Astrocyte (in vitro differentiated cells and primary cell): ENCODE data around the gene TLL1. TPM values are rescaled to one million over a fixed set of nuclear protein-coding genes. Genes with fewer than 3 reads are reported as not detected.

Experiments used
- DNase-seq: peaks from one replicate; pipeline ENCODE4 v3.0.0-alpha.2; 2010; ENCODE audit warnings: low read depth
- FAIRE-seq: peaks from 2 replicates; lab custom pipeline; 2011; peaks lifted over from hg19 to GRCh38; lab: Jason Lieb, UNC
- H2AFZ ChIP-seq: 2 replicates; pipeline ENCODE4 v1.6.0; 2012; ENCODE audit warnings: low read depth, low read length, inconsistent platforms
- H3K27ac ChIP-seq: 2 replicates; pipeline ENCODE4 v1.5.1; 2011; ENCODE audit warnings: low read depth, low read length, inconsistent platforms
- H3K27me3 ChIP-seq: 2 replicates; pipeline ENCODE4 v1.6.0; 2011; ENCODE audit warnings: low read length, inconsistent platforms; ENCODE audit not compliant: insufficient read depth
- H3K36me3 ChIP-seq: 2 replicates; pipeline ENCODE4 v1.5.1; 2011; ENCODE audit warnings: low read length, inconsistent platforms; ENCODE audit not compliant: insufficient read depth
- H3K4me1 ChIP-seq: 2 replicates; pipeline ENCODE4 v1.5.1; 2011; ENCODE audit warnings: low read length, inconsistent platforms; ENCODE audit not compliant: insufficient read depth
- H3K4me2 ChIP-seq: 2 replicates; pipeline ENCODE4 v1.6.0; 2012; ENCODE audit warnings: low read length, inconsistent platforms
- H3K4me3 ChIP-seq: 2 replicates; pipeline ENCODE4 v1.5.1; 2011; ENCODE audit warnings: low read depth, mild to moderate bottlenecking, low read length, inconsistent platforms; ENCODE audit not compliant: insufficient read depth
- H3K79me2 ChIP-seq: 2 replicates; pipeline ENCODE4 v1.6.0; 2012; ENCODE audit warnings: mild to moderate bottlenecking, low read length, inconsistent platforms; ENCODE audit not compliant: insufficient read depth
- H3K9ac ChIP-seq: 2 replicates; pipeline ENCODE4 v1.6.0; 2012; ENCODE audit warnings: mild to moderate bottlenecking, low read length, inconsistent platforms
- H3K9me3 ChIP-seq: 2 replicates; pipeline ENCODE4 v1.5.1; 2012; ENCODE audit warnings: low read depth, mild to moderate bottlenecking, low read length, inconsistent platforms; ENCODE audit not compliant: insufficient read depth
- H4K20me1 ChIP-seq: 2 replicates; pipeline ENCODE4 v1.6.0; 2012; ENCODE audit warnings: low read length, inconsistent platforms; ENCODE audit not compliant: insufficient read depth
- H3K27ac Mint-ChIP-seq: one replicate; pipeline ENCODE4 v1.8.0; 2021; ENCODE audit warnings: mild to moderate bottlenecking, mixed read lengths; ENCODE audit not compliant: unreplicated experiment
- H3K27me3 Mint-ChIP-seq: one replicate; pipeline ENCODE4 v1.8.0; 2021; ENCODE audit warnings: low read depth, mixed read lengths; ENCODE audit not compliant: unreplicated experiment
- H3K36me3 Mint-ChIP-seq: one replicate; pipeline ENCODE4 v1.8.0; 2021; ENCODE audit warnings: low read depth, mixed read lengths; ENCODE audit not compliant: unreplicated experiment
- H3K4me1 Mint-ChIP-seq: one replicate; pipeline ENCODE4 v1.8.0; 2021; ENCODE audit warnings: low read depth, mixed read lengths; ENCODE audit not compliant: unreplicated experiment
- H3K4me3 Mint-ChIP-seq: one replicate; pipeline ENCODE4 v1.8.0; 2021; ENCODE audit warnings: mild to moderate bottlenecking, moderate library complexity, mixed read lengths; ENCODE audit not compliant: unreplicated experiment
- H3K9me3 Mint-ChIP-seq: one replicate; pipeline ENCODE4 v1.8.0; 2021; ENCODE audit warnings: mild to moderate bottlenecking, mixed read lengths; ENCODE audit not compliant: unreplicated experiment
- CTCF ChIP-seq: IDR thresholded peaks from 2 replicates; pipeline ENCODE4 v1.5.1; 2011; ENCODE audit warnings: low read depth, mild to moderate bottlenecking, inconsistent platforms, low read length, moderate library complexity; ENCODE audit not compliant: insufficient read depth
- EZH2 ChIP-seq: IDR thresholded peaks from 2 replicates; pipeline ENCODE4 v1.6.1; 2012; ENCODE audit warnings: mild to moderate bottlenecking, low read length, inconsistent platforms; ENCODE audit not compliant: insufficient read depth
- total RNA-seq: library from RNA; stranded (reverse); gene quantifications from 2 replicates; pipeline ENCODE4 v1.2.1, GENCODE V29; 2021

Gene TLL1
- total RNA-seq, 1 donor from 2014 or later: 2.7 TPM

- no peaks in the 10 kb centered on the region for H3K27me3 Mint-ChIP-seq
- no peak overlapping the region for H3K9ac ChIP-seq
- H3K4me3 Mint-ChIP-seq: no peak overlapping the region
- H3K36me3 ChIP-seq: no peaks in the 10 kb centered on the region
- no peaks in the 10 kb centered on the region for H3K9me3 ChIP-seq
- no peaks in the 10 kb centered on the region for H3K27me3 ChIP-seq
- H2AFZ ChIP-seq: no peak overlapping the region
- H3K4me1 ChIP-seq: no peaks in the 10 kb centered on the region
- no peak overlapping the region for H3K27ac ChIP-seq
- TF ChIP-seq CTCF (no peak), EZH2 (no peak)
- H3K9me3 Mint-ChIP-seq: no peaks in the 10 kb centered on the region
- H3K36me3 Mint-ChIP-seq: no peaks in the 10 kb centered on the region
- H3K4me3 ChIP-seq: no peak overlapping the region
- H3K27ac Mint-ChIP-seq: no peak overlapping the region
- H3K4me1 Mint-ChIP-seq: no peaks in the 10 kb centered on the region
- FAIRE-seq (no peak), DNase-seq (no peak)
- no peak overlapping the region for H3K4me2 ChIP-seq
- no peaks in the 10 kb centered on the region for H3K79me2 ChIP-seq
- no peaks in the 10 kb centered on the region for H4K20me1 ChIP-seq
Observed at GRCh38 chr4:166078955-166079354, 205.9 kb downstream of the TLL1 start.

- Mint-ChIP-seq H3K27me3 (no peaks in the 10 kb centered on the region), H3K4me3 (no peak overlapping the region), H3K36me3 (no peaks in the 10 kb centered on the region), H3K4me1 (no peaks in the 10 kb centered on the region), H3K27ac (no peak overlapping the region), H3K9me3 (no peaks in the 10 kb centered on the region)
- no peak overlapping the region for H3K27ac ChIP-seq
- H3K79me2 ChIP-seq: no peaks in the 10 kb centered on the region
- H3K9me3 ChIP-seq: no peaks in the 10 kb centered on the region
- DNase-seq (no peak), FAIRE-seq (no peak)
- no peak overlapping the region for H3K4me2 ChIP-seq
- no peak overlapping the region for H3K4me3 ChIP-seq
- no peak for TF ChIP-seq EZH2
- no peaks in the 10 kb centered on the region for H3K27me3 ChIP-seq
- no peak overlapping the region for H2AFZ ChIP-seq
- H3K4me1 ChIP-seq: no peaks in the 10 kb centered on the region
- no peak overlapping the region for H3K9ac ChIP-seq
- H4K20me1 ChIP-seq: no peaks in the 10 kb centered on the region
- no peaks in the 10 kb centered on the region for H3K36me3 ChIP-seq
Observed at GRCh38 chr4:166087569-166087968, 214.5 kb downstream of the TLL1 start.

- no peaks in the 10 kb centered on the region for H3K4me1 Mint-ChIP-seq
- H3K4me3 Mint-ChIP-seq: no peak overlapping the region
Observed at GRCh38 chr4:166088576-166088975, 215.5 kb downstream of the TLL1 start.

More at GRCh38 chr4:166088576-166088975, 215.5 kb downstream of the TLL1 start:
- no peaks in the 10 kb centered on the region for H3K27me3 ChIP-seq
- Mint-ChIP-seq H3K36me3 (no peaks in the 10 kb centered on the region), H3K27me3 (no peaks in the 10 kb centered on the region), H3K27ac (no peak overlapping the region), H3K9me3 (no peaks in the 10 kb centered on the region)
- no peaks in the 10 kb centered on the region for H3K9me3 ChIP-seq
- no peak overlapping the region for H3K4me3 ChIP-seq
- no peaks in the 10 kb centered on the region for H3K4me1 ChIP-seq
- no peak overlapping the region for H2AFZ ChIP-seq
- TF ChIP-seq EZH2 (no peak), CTCF (no peak)
- H3K9ac ChIP-seq: no peak overlapping the region
- no peaks in the 10 kb centered on the region for H3K79me2 ChIP-seq
- FAIRE-seq (no peak), DNase-seq (no peak)
- no peaks in the 10 kb centered on the region for H4K20me1 ChIP-seq
- no peaks in the 10 kb centered on the region for H3K36me3 ChIP-seq
- no peak overlapping the region for H3K27ac ChIP-seq
- no peak overlapping the region for H3K4me2 ChIP-seq
